Transverse colon (tissue), 4 donors: ENCODE measurements around the gene OR5AN1. TPM values are rescaled to one million over a fixed set of nuclear protein-coding genes. Genes with fewer than 3 reads are reported as not detected.
"Not testable (repeated sequence)": the region's sequence is repeated elsewhere in the genome, so short reads cannot be mapped to it uniquely, and the experiment has no call there.

ENCODE experiments used
- DNase-seq: peaks from one replicate; pipeline ENCODE4 v3.0.0-alpha.2; 2019
- H3K27ac ChIP-seq, 4 donors: fragments of 200-600 bp; sonication (generic); 2 replicates each; pipeline ENCODE4 v1.5.1; 2016 to 2018; ENCODE audit warnings: inconsistent platforms in 4 of 4
- H3K27me3 ChIP-seq: fragments of 200-600 bp; sonication (generic); 2 replicates; pipeline ENCODE4 v1.5.1; 2017; ENCODE audit warnings: inconsistent platforms
- H3K36me3 ChIP-seq, 4 donors: fragments of 200-600 bp; sonication (generic); 2 replicates each; pipeline ENCODE4 v1.5.1; 2017 to 2019; ENCODE audit warnings: inconsistent platforms in 4 of 4
- H3K4me1 ChIP-seq, 4 donors: fragments of 200-600 bp; sonication (generic); 2 replicates each; pipeline ENCODE4 v1.5.1; 2017 to 2020; ENCODE audit warnings: inconsistent platforms in 4 of 4
- H3K4me3 ChIP-seq, 4 donors: fragments of 200-600 bp; sonication (generic); 1 replicate in 1 of 4; 2 replicates in 3 of 4; pipeline versions ENCODE4 v1.5.1 to v1.6.1; 2017 to 2019; ENCODE audit warnings: inconsistent platforms in 4 of 4
- H3K9me3 ChIP-seq, 2 donors: fragments of 200-600 bp; sonication (generic); 2 replicates each; pipeline ENCODE4 v1.5.1; 2017 to 2019; ENCODE audit warnings: inconsistent platforms in 2 of 2
- EP300 ChIP-seq: sonication (generic); formaldehyde crosslinking; IDR thresholded peaks from one replicate; pipeline ENCODE4 v1.6.1; 2017; ENCODE audit warnings: antibody characterized with exemption, low read depth
- POLR2A ChIP-seq: fragments of 450-650 bp; IDR thresholded peaks from one replicate; pipeline ENCODE4 v1.6.1; 2016; ENCODE audit warnings: antibody characterized with exemption, mild to moderate bottlenecking, moderate library complexity
- POLR2AphosphoS5 ChIP-seq, 3 donors: sonication (generic); formaldehyde crosslinking; IDR thresholded peaks; one replicate each; pipeline ENCODE4 v1.6.1; 2016; ENCODE audit warnings: antibody characterized with exemption in 3 of 3
- WGBS, 2 donors: methylation state at CpG; one replicate each; pipeline ENCODE4 v1.1.5; 2018; ENCODE audit warnings: low coverage in 1 of 2; 5-methylcytosine and 5-hydroxymethylcytosine counted together
- in situ Hi-C, 4 donors: fragments of 200-750 bp; cut with MboI; loops; one replicate each; pipeline versions ENCODE4 v1.15.0 to v1.15.1; 2017; ENCODE audit warnings: low sequenced_read_pairs in 3 of 4, low pct_ligation_motif_present in 1 of 4, low pct_unique_long_range_greater_than_20kb in 1 of 4
- intact Hi-C: fragments of 100-400 bp; cut with DNase I; formaldehyde crosslinking; loops from one replicate; pipeline ENCODE4 v1.15.1; 2023; ENCODE audit warnings: low total_unique reads
- total RNA-seq, 4 donors: library from RNA; depleted of rRNA; stranded (reverse); fragments of >200 nt; gene quantifications; one replicate each; pipeline ENCODE4 v1.1.0, GENCODE V29; 2016
- TF ChIP-seq, protein P1 (sequence below), 5 experiments: fragments of 200-600 bp in 3 of 5; fragments of 450-650 bp in 2 of 5; sonication (generic) in 3 of 5; IDR thresholded peaks; 1 replicate in 2 of 5; 2 replicates in 3 of 5; pipeline ENCODE4 v1.5.1; 2016 to 2017; ENCODE audit warnings: antibody characterized with exemption in 5 of 5, inconsistent platforms in 3 of 5, mild to moderate bottlenecking in 2 of 5, moderate library complexity in 1 of 5

OR5AN1 gene
- total RNA-seq, 4 donors from 2014 or later, result not detected

DNA sequence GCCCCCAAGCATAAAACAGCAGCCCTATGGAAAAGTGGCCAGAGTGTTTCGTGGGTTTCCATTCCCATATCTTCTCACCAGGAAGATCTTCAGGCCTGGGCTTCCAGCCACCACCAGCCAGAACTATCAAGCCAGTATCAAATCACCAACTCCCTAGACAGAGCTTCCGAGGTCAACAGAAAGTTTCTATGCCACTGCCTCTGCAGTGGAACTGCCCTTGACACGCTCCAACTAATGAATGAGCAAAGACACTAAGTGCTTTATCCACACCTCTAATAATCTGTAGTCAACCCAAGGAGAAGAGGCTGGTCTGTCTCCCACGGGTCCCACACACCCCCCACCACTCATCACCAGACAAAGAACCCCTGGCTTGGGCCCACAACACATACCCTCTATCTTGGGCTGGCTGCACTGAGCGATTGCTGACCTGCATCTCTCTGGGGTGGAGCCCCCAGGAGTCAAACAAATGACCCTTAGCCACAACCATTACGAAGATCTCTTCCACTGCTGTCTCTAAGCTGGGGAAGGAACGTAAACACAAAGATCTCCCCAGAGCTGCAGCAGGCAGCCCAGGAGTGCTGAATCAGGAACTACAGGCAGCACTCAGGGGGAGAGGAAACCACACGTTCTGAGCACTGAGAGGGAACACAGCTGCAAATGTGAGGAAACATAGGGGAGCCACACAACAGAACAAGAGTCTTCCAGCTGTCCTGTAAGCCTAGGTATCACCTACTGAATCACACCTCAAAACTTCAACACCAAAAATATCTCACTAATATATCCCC, 9.7 kb downstream of the OR5AN1 start:
- peaks cover 0 to 4% of the 10 kb centered on the region in 2 donors for H3K9me3 ChIP-seq
- WGBS, 2 donors, result 54% methylated on average over 8 of the region's 8 CpGs; no CpG with 5 or more reads in 1 of the 2 donors
- H3K4me1 ChIP-seq, result no peaks in the 10 kb centered on the region
- intact Hi-C loops, result no loop called here
- H3K4me3 ChIP-seq, result no peak overlapping the region
- H3K27ac ChIP-seq, result no peak overlapping the region
- no peaks in the 10 kb centered on the region for H3K27me3 ChIP-seq
- TF ChIP-seq POLR2AphosphoS5 (IDR thresholded peaks at IDR 0.05) (no peak), EP300 (no peak), POLR2A (no peak)
- TF ChIP-seq, protein P1, sequence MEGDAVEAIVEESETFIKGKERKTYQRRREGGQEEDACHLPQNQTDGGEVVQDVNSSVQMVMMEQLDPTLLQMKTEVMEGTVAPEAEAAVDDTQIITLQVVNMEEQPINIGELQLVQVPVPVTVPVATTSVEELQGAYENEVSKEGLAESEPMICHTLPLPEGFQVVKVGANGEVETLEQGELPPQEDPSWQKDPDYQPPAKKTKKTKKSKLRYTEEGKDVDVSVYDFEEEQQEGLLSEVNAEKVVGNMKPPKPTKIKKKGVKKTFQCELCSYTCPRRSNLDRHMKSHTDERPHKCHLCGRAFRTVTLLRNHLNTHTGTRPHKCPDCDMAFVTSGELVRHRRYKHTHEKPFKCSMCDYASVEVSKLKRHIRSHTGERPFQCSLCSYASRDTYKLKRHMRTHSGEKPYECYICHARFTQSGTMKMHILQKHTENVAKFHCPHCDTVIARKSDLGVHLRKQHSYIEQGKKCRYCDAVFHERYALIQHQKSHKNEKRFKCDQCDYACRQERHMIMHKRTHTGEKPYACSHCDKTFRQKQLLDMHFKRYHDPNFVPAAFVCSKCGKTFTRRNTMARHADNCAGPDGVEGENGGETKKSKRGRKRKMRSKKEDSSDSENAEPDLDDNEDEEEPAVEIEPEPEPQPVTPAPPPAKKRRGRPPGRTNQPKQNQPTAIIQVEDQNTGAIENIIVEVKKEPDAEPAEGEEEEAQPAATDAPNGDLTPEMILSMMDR (IDR thresholded peaks at IDR 0.05), result no peak
- H3K36me3 ChIP-seq, result no peaks in the 10 kb centered on the region
- in situ Hi-C loops, result no loop called here
- no peak for DNase-seq

DNA sequence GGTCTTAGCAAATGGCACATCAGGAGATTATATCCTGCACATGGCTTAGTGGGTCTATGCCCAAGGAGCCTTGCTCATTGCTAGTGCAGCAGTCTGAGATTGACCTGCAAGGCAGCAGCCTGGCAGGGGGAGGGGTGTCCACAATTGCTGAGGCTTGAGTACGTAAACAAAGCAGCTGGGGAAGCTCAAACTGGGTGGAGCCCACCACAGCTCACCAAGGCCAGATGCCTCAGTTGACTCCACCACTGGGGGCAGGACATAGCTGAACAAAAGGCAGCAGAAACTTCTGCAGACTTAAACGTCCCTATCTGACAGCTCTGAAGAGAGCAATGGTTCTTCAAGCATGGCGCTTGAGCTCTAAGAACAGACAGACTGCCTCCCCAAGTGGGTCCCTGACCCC, 13.6 kb downstream of the OR5AN1 start:
- WGBS, 2 donors, result 32% methylated on average over 3 of the region's 3 CpGs; no CpG with 5 or more reads in 1 of the 2 donors
- in situ Hi-C loops, H3K27me3 ChIP-seq, H3K36me3 ChIP-seq, H3K27ac ChIP-seq, H3K4me1 ChIP-seq, DNase-seq, H3K9me3 ChIP-seq, intact Hi-C loops, H3K4me3 ChIP-seq: not testable (repeated sequence)

DNA sequence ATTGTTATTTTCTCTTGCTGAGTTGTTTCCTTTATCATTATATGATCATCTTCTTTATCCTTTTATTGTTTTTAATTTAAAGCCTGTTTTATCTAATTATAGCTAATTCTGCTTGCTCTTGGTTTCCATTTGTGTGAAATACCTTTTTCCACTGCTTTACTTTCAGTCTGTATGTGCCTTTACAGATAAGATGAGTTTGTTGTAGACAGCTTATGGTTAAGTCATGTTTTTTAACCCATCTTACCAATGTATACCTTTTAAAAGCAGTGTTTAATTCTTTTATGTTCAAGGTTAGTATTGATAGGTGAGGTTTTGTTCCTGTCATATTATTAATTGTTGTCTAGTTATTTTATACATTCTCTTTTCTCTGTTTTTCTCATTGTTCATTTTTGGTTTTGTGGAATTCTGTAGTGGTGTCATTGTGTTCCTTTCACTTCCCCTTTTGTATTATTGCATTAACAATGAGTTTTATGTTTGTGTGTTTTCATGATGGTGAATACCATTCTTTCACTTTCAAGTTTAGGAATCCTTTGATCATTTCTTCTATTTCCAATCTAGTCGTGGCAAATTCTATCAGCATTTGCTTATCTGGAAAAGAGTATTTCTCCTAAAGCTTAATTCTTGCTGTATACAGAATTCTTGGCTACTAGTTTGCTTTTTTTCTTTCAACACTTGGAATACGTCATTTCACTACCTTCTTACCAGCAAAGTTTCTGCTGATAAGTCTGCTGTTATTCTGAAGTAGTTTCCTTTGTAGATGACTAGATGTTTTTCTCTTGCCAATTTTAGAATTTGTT, 21.8 kb downstream of the OR5AN1 start:
- Histone ChIP-seq H3K4me1 (no peaks in the 10 kb centered on the region), H3K4me3 (no peak overlapping the region), H3K27me3 (no peaks in the 10 kb centered on the region), H3K9me3 (no peaks in the 10 kb centered on the region), H3K27ac (no peak overlapping the region), H3K36me3 (no peaks in the 10 kb centered on the region)
- no peak for DNase-seq
- in situ Hi-C loops, result no loop called here
- intact Hi-C loops, result no loop called here
- TF ChIP-seq, protein P1 (IDR thresholded peaks at IDR 0.05), result no peak
- TF ChIP-seq POLR2AphosphoS5 (IDR thresholded peaks at IDR 0.05) (no peak), POLR2A (no peak), EP300 (no peak)
- WGBS, 2 donors, result 27 to 39% methylated on average over 2 of the region's 2 CpGs

DNA sequence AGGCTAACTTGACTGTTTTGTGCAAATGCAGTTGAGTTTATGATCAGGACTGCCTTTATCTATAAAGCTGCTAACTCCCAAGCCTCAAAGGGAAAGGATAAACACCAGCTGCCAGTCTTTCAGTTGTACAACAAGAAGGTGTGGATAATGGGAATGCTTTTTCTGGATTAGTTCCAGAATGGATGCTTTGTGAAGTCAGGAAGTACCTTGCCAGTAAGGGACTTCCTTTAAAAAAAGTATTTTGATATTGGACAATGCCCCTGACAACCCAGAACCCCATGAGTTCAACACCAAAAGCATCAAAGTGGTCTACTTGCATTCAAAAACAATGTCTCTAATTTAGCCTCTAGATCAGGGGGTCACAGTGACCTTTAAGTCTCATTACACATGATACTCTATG, 35.5 kb downstream of the OR5AN1 start:
- H3K27me3 ChIP-seq, result no peaks in the 10 kb centered on the region
- H3K36me3 ChIP-seq, result no peaks in the 10 kb centered on the region
- no peak overlapping the region for H3K4me3 ChIP-seq
- no peaks in the 10 kb centered on the region for H3K4me1 ChIP-seq
- no peak overlapping the region for H3K27ac ChIP-seq
- in situ Hi-C loops, result no loop called here
- H3K9me3 ChIP-seq, result no peaks in the 10 kb centered on the region
- DNase-seq, result no peak
- intact Hi-C loops, result no loop called here
- no peak for TF ChIP-seq POLR2AphosphoS5 (IDR thresholded peaks at IDR 0.05)
- no peak for TF ChIP-seq EP300
- TF ChIP-seq POLR2A, result no peak
- TF ChIP-seq, protein P1 (IDR thresholded peaks at IDR 0.05), result no peak
